CD4-positive, alpha-beta T cell (primary cell): ENCODE measurements around the gene SCAPER. TPM values are rescaled to one million over a fixed set of nuclear protein-coding genes. Genes with fewer than 3 reads are reported as not detected.

ENCODE experiments used
- ATAC-seq: fragments of 200-7000 bp; cut with Tn5 transposase; one replicate; pipeline ENCODE4 v1.10.0; 2022; ENCODE audit warnings: mild to moderate bottlenecking; ENCODE audit not compliant: poor library complexity
- CTCF ChIA-PET: fragments of 350-600 bp; sonication (Branson Sonifier 250); formaldehyde crosslinking; loops from one replicate; lab custom pipeline; 2021; ENCODE audit warnings: antibody characterized with exemption, inconsistent platforms; lab: Charles Lee
- POLR2A ChIA-PET: fragments of 350-600 bp; sonication (Branson Sonifier 250); formaldehyde crosslinking; loops from one replicate; lab custom pipeline; 2021; ENCODE audit warnings: antibody characterized with exemption, inconsistent platforms; lab: Charles Lee
- DNase-seq, 14 experiments: peaks; one replicate each; pipeline ENCODE4 v3.0.0-alpha.2; 2013 to 2020; ENCODE audit warnings: mixed read lengths in 2 of 14
- H3K27ac ChIP-seq, 2 donors: one replicate each; pipeline versions ENCODE4 v1.5.1 to v1.7.0; 2013; ENCODE audit warnings: low read length in 2 of 2, low read depth in 1 of 2, mild to moderate bottlenecking in 1 of 2
- H3K27me3 ChIP-seq, 2 experiments: 1 replicate in 1 of 2; 2 replicates in 1 of 2; pipeline versions ENCODE4 v1.6.1 to v1.7.0; 2013; ENCODE audit warnings: low read length in 2 of 2, control low read depth in 1 of 2, mild to moderate bottlenecking in 1 of 2, moderate library complexity in 1 of 2; ENCODE audit not compliant: insufficient read depth in 2 of 2, control insufficient read depth in 1 of 2
- H3K36me3 ChIP-seq: one replicate; pipeline ENCODE4 v1.6.1; 2013; ENCODE audit warnings: low read length, control low read depth; ENCODE audit not compliant: insufficient read depth
- H3K4me1 ChIP-seq: one replicate; pipeline ENCODE4 v1.6.1; 2013; ENCODE audit warnings: low read length, control low read depth; ENCODE audit not compliant: insufficient read depth
- H3K4me3 ChIP-seq: one replicate; pipeline ENCODE4 v1.5.1; 2013; ENCODE audit warnings: mild to moderate bottlenecking, low read length, moderate library complexity
- H3K9me3 ChIP-seq, 2 experiments: 1 replicate in 1 of 2; 2 replicates in 1 of 2; pipeline versions ENCODE4 v1.6.1 to v1.7.0; 2013; ENCODE audit warnings: low read length in 2 of 2, mild to moderate bottlenecking in 2 of 2, control low read depth in 1 of 2, moderate library complexity in 1 of 2; ENCODE audit not compliant: control insufficient read depth in 1 of 2, insufficient read depth in 1 of 2
- H3K27ac Mint-ChIP-seq: one replicate; pipeline ENCODE4 v1.8.0; 2020; ENCODE audit warnings: mixed read lengths
- H3K27me3 Mint-ChIP-seq: one replicate; pipeline ENCODE4 v1.8.0; 2021; ENCODE audit warnings: mixed read lengths
- H3K36me3 Mint-ChIP-seq: one replicate; pipeline ENCODE4 v1.8.0; 2021; ENCODE audit warnings: low read depth, mixed read lengths
- H3K4me1 Mint-ChIP-seq: one replicate; pipeline ENCODE4 v1.8.0; 2021; ENCODE audit warnings: low read depth, mixed read lengths
- H3K4me3 Mint-ChIP-seq: one replicate; pipeline ENCODE4 v1.8.0; 2020; ENCODE audit warnings: mild to moderate bottlenecking, mixed read lengths
- H3K9me3 Mint-ChIP-seq: one replicate; pipeline ENCODE4 v1.8.0; 2020; ENCODE audit warnings: mixed read lengths
- CTCF ChIP-seq: fragments of 200-600 bp; IDR thresholded peaks from one replicate; pipeline ENCODE4 v1.8.0; 2022; ENCODE audit warnings: antibody characterized with exemption, mild to moderate bottlenecking
- intact Hi-C, 2 experiments: fragments of 100-400 bp; cut with DNase I in 1 of 2; cut with micrococcal nuclease in 1 of 2; formaldehyde crosslinking; loops; one replicate each; pipeline versions ENCODE4 v1.15.1 to v1.9.0; 2023 to 2025; cut with DNase I, micrococcal nuclease
- total RNA-seq, 174 experiments: library from RNA in 2 of 174; stranded (reverse) in 2 of 174; gene quantifications; one replicate each; pipeline ENCODE4 v1.2.3 and lab custom pipeline; 2021 to 2026

Gene SCAPER
- total RNA-seq, 2 experiments from 2014 or later, result 40.3 to 41.2 TPM

- no peaks in the 10 kb centered on the region for H3K27me3 ChIP-seq
- intact Hi-C loops, result no loop called here
- H3K27ac ChIP-seq, result no peak overlapping the region
- H3K9me3 ChIP-seq, result no peaks in the 10 kb centered on the region
- Mint-ChIP-seq H3K27ac (no peak overlapping the region), H3K27me3 (no peaks in the 10 kb centered on the region), H3K9me3 (no peaks in the 10 kb centered on the region), H3K4me1 (no peaks in the 10 kb centered on the region), H3K4me3 (no peak overlapping the region), H3K36me3 (peaks cover 2% of the 10 kb centered on the region)
- ATAC-seq (no peak), DNase-seq (no peak)
- H3K4me1 ChIP-seq, result no peaks in the 10 kb centered on the region
- H3K4me3 ChIP-seq, result no peak overlapping the region
- no peak for TF ChIP-seq CTCF
- ChIA-PET CTCF (no interaction called here), POLR2A (no interaction called here)
- H3K36me3 ChIP-seq, result no peaks in the 10 kb centered on the region
These were observed 230.3 kb downstream of the SCAPER start for GRCh38 chr15:76674883-76675282.

- Mint-ChIP-seq H3K9me3 (no peaks in the 10 kb centered on the region), H3K27me3 (no peaks in the 10 kb centered on the region), H3K27ac (no peak overlapping the region), H3K36me3 (peaks cover 31% of the 10 kb centered on the region), H3K4me1 (no peaks in the 10 kb centered on the region), H3K4me3 (no peak overlapping the region)
- Histone ChIP-seq H3K36me3 (no peaks in the 10 kb centered on the region), H3K4me3 (no peak overlapping the region), H3K27ac (no peak overlapping the region), H3K9me3 (no peaks in the 10 kb centered on the region), H3K4me1 (no peaks in the 10 kb centered on the region), H3K27me3 (no peaks in the 10 kb centered on the region)
- DNase-seq, result no peak
- intact Hi-C loops, result no loop called here
- ChIA-PET CTCF (no interaction called here), POLR2A (no interaction called here)
- TF ChIP-seq CTCF, result no peak
- no peak for ATAC-seq
These were observed 235.5 kb downstream of the SCAPER start for GRCh38 chr15:76669521-76670207.

GRCh38 chr15:76668900-76669299 is 236.2 kb downstream of the SCAPER start:
- no peaks in the 10 kb centered on the region for H3K4me1 ChIP-seq
- H3K27me3 ChIP-seq, result no peaks in the 10 kb centered on the region
- H3K9me3 Mint-ChIP-seq, result no peaks in the 10 kb centered on the region
- ATAC-seq, result no peak
- peaks cover 39% of the 10 kb centered on the region for H3K36me3 Mint-ChIP-seq
- no peaks in the 10 kb centered on the region for H3K4me1 Mint-ChIP-seq
- no peaks in the 10 kb centered on the region for H3K9me3 ChIP-seq
- TF ChIP-seq CTCF, result no peak
- no peak overlapping the region for H3K27ac ChIP-seq
- no peak overlapping the region for H3K4me3 ChIP-seq
- H3K27ac Mint-ChIP-seq, result no peak overlapping the region
- no peaks in the 10 kb centered on the region for H3K27me3 Mint-ChIP-seq
- DNase-seq, result no peak
- no peak overlapping the region for H3K4me3 Mint-ChIP-seq
- POLR2A ChIA-PET, result no interaction called here
- CTCF ChIA-PET, result no interaction called here
- intact Hi-C loops, result no loop called here
- no peaks in the 10 kb centered on the region for H3K36me3 ChIP-seq
